WTC11 (cell line): ENCODE data around the gene RNASE12. TPM values are rescaled to one million over a fixed set of nuclear protein-coding genes. Genes with fewer than 3 reads are reported as not detected.
A peak's percentile ranks its signal among the peaks of the same experiment; 100 is the strongest.
"Not testable (repeated sequence)": the region's sequence is repeated elsewhere in the genome, so short reads cannot be mapped to it uniquely, and the experiment has no call there.

Experiments
- ATAC-seq: fragments of 200-7000 bp; cut with Tn5 transposase; 2 replicates; pipeline ENCODE4 v1.10.0; 2021; ENCODE audit warnings: mild to moderate bottlenecking, moderate library complexity
- CTCF ChIA-PET: fragments of 300-600 bp; sonication (Branson Sonifier 250); formaldehyde crosslinking; loops from one replicate; lab custom pipeline; 2021; ENCODE audit warnings: antibody characterized with exemption; lab: Charles Lee
- POLR2A ChIA-PET: fragments of 350-600 bp; sonication (Branson Sonifier 250); formaldehyde crosslinking; loops from one replicate; lab custom pipeline; 2021; ENCODE audit warnings: antibody characterized with exemption; lab: Charles Lee
- DNase-seq: peaks from one replicate; pipeline ENCODE4 v3.0.0; 2021; ENCODE audit warnings: low spot score
- H3K27ac Mint-ChIP-seq: 2 replicates; pipeline ENCODE4 v1.8.0; 2021; ENCODE audit warnings: mixed read lengths
- H3K27me3 Mint-ChIP-seq: 2 replicates; pipeline ENCODE4 v1.8.0; 2021; ENCODE audit warnings: low read depth, mild to moderate bottlenecking, moderate library complexity, mixed read lengths
- H3K36me3 Mint-ChIP-seq: 2 replicates; pipeline ENCODE4 v1.8.0; 2021; ENCODE audit warnings: mixed read lengths
- H3K4me1 Mint-ChIP-seq: 2 replicates; pipeline ENCODE4 v1.8.0; 2022; ENCODE audit warnings: mixed read lengths
- H3K4me3 Mint-ChIP-seq: 2 replicates; pipeline ENCODE4 v1.8.0; 2021; ENCODE audit warnings: mild to moderate bottlenecking, moderate library complexity, mixed read lengths
- H3K9me3 Mint-ChIP-seq: 2 replicates; pipeline ENCODE4 v1.8.0; 2021; ENCODE audit warnings: mixed read lengths
- CREM ChIP-seq: sonication (generic); formaldehyde crosslinking; IDR thresholded peaks from 2 replicates; pipeline ENCODE4 v1.8.1; 2022; ENCODE audit warnings: mild to moderate bottlenecking, missing genetic modification reagents, moderate library complexity
- ELF4 ChIP-seq: sonication (generic); formaldehyde crosslinking; IDR thresholded peaks from 2 replicates; pipeline ENCODE4 v1.8.1; 2022; ENCODE audit warnings: low read depth, mild to moderate bottlenecking, moderate library complexity, missing genetic modification reagents
- ETV6 ChIP-seq: sonication (generic); formaldehyde crosslinking; IDR thresholded peaks from 2 replicates; pipeline ENCODE4 v1.8.1; 2022; ENCODE audit warnings: mild to moderate bottlenecking, missing genetic modification reagents
- IRF2 ChIP-seq: sonication (generic); formaldehyde crosslinking; IDR thresholded peaks from 2 replicates; pipeline ENCODE4 v1.8.0; 2022; ENCODE audit warnings: low read depth, missing genetic modification reagents, borderline replicate concordance
- JUN ChIP-seq: sonication (generic); formaldehyde crosslinking; IDR thresholded peaks from 2 replicates; pipeline ENCODE4 v1.8.0; 2023; ENCODE audit warnings: mild to moderate bottlenecking, missing genetic modification reagents
- MYBL2 ChIP-seq: sonication (generic); formaldehyde crosslinking; IDR thresholded peaks from 2 replicates; pipeline ENCODE4 v1.8.1; 2023; ENCODE audit warnings: mild to moderate bottlenecking, moderate library complexity, missing genetic modification reagents
- OVOL2 ChIP-seq: fragments of 250-450 bp; sonication (Bioruptor Pico); IDR thresholded peaks from 2 replicates; pipeline ENCODE4 v1.9.0; 2021; ENCODE audit warnings: mild to moderate bottlenecking, borderline replicate concordance
- SP1 ChIP-seq: sonication (generic); formaldehyde crosslinking; conservative IDR thresholded peaks from 2 replicates; pipeline ENCODE4 v1.8.1; 2022; ENCODE audit warnings: missing genetic modification reagents
- TCF7 ChIP-seq: sonication (generic); formaldehyde crosslinking; IDR thresholded peaks from 2 replicates; pipeline ENCODE4 v1.8.0; 2022; ENCODE audit warnings: mild to moderate bottlenecking, low read depth, missing genetic modification reagents, moderate library complexity
- TEAD1 ChIP-seq: sonication (generic); formaldehyde crosslinking; IDR thresholded peaks from 2 replicates; pipeline ENCODE4 v1.8.0; 2022; ENCODE audit warnings: mild to moderate bottlenecking, missing genetic modification reagents
- TEAD4 ChIP-seq: sonication (generic); formaldehyde crosslinking; IDR thresholded peaks from 2 replicates; pipeline ENCODE4 v1.8.0; 2022; ENCODE audit warnings: mild to moderate bottlenecking, missing genetic modification reagents
- ZNF416 ChIP-seq: fragments of 250-450 bp; sonication (Bioruptor Pico); IDR thresholded peaks from 2 replicates; pipeline ENCODE4 v1.9.0; 2021; ENCODE audit warnings: mild to moderate bottlenecking, inconsistent platforms
- total RNA-seq: library from RNA; stranded (reverse); gene quantifications from 3 replicates; pipeline ENCODE4 v1.2.3, GENCODE V29; 2021
- TF ChIP-seq, protein P1 (sequence below): fragments of 250-450 bp; sonication (Bioruptor Pico); conservative IDR thresholded peaks from 2 replicates; pipeline ENCODE4 v1.9.0; 2021; ENCODE audit warnings: mild to moderate bottlenecking
- TF ChIP-seq, protein P2 (sequence below): sonication (generic); formaldehyde crosslinking; IDR thresholded peaks from 2 replicates; pipeline ENCODE4 v1.8.1; 2023; ENCODE audit warnings: mild to moderate bottlenecking, moderate library complexity, missing genetic modification reagents
- TF ChIP-seq, protein P3 (sequence below): fragments of 250-450 bp; sonication (Bioruptor Pico); IDR thresholded peaks from 2 replicates; pipeline ENCODE4 v1.9.0; 2021; ENCODE audit warnings: mild to moderate bottlenecking

RNASE12 gene
- total RNA-seq, 1 experiment from 2014 or later = not detected

DNA sequence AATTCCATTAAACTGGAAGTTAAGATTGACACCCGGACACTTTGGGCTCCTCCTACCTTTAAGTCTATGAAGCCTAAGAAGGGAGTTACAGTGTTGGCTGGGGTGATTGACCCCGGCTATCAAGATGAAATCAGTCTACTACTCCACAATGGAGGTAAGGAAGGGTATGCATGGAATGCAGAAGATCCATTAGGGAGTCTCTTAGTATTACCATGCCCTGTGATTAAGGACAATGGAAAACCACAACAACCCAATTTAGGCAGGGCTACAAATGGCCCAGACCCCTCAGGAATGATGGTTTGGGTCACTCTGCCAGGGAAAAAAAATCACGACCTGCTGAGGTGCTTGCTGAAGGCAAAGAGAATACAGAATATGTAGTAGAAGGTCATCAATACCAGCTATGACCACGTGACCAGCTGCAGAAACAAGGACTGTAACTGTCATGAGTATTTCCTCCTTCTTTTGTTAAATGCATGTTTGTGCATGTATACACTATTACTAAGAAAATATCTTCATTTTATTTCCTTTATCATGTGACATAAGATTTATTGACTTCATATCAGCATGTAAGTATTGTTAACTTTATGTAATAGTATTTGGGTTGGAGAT, 18.7 kb downstream of the RNASE12 start:
- DNase-seq, CTCF ChIA-PET, H3K4me3 Mint-ChIP-seq, H3K27me3 Mint-ChIP-seq, POLR2A ChIA-PET, ATAC-seq: not testable (repeated sequence)
- peaks cover 24% of the 10 kb centered on the region for H3K4me1 Mint-ChIP-seq
- H3K9me3 Mint-ChIP-seq = peaks cover 44% of the 10 kb centered on the region
- peak; percentile 44; the same call in 1 of the 2 replicates for TF ChIP-seq TEAD4 (CRISPR knock-in tag)
- peak; percentile 60; the same call in 1 of the 2 replicates for TF ChIP-seq TEAD1 (CRISPR knock-in tag)
- peaks cover 33% of the 10 kb centered on the region for H3K36me3 Mint-ChIP-seq
- peak overlapping the region; percentile 46 for H3K27ac Mint-ChIP-seq

DNA sequence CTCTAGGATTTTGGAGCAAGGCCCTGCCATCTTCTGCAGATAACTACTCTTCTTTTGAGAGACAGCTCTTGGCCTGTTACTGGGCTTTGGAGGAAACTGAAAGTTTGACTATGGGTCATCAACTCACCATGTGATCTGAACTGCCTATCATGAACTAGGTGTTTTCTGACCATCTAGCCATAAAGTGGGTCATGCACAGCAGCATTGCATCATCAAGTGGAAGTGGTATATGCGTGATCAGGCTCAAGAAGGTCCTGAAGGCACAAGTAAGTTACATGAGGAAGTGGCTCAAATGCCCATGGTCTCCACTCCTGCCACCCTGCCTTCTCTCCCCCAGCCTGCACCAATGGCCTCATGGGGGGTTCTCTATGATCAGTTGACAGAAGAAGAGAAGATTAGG, 20.5 kb downstream of the RNASE12 start:
- H3K4me3 Mint-ChIP-seq, ATAC-seq, DNase-seq, H3K27ac Mint-ChIP-seq, POLR2A ChIA-PET, CTCF ChIA-PET, H3K27me3 Mint-ChIP-seq: not testable (repeated sequence)
- peaks cover 38% of the 10 kb centered on the region for H3K36me3 Mint-ChIP-seq
- peaks cover 30% of the 10 kb centered on the region for H3K4me1 Mint-ChIP-seq
- peaks cover 48% of the 10 kb centered on the region for H3K9me3 Mint-ChIP-seq

DNA sequence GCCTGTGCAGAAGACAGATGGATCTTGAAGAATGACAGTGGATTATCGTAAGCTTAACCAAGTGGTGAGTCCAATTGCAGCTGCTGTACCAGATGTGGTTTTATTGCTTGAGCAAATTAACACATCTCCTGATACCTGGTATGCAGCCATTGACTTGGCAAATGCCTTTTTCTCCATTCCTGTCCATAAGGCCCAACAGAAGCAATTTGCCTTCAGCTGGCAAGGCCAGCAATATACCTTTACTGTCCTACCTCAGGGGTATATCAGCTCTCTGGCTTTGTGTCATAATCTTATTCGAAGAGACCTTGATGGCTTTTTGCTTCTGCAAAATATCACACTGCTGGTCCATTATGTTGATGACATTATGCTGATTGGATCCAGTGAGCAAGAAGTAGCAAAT, 21.3 kb downstream of the RNASE12 start:
- CTCF ChIA-PET, DNase-seq, H3K27me3 Mint-ChIP-seq, H3K27ac Mint-ChIP-seq, POLR2A ChIA-PET, H3K4me3 Mint-ChIP-seq, ATAC-seq: not testable (repeated sequence)
- peaks cover 29% of the 10 kb centered on the region for H3K4me1 Mint-ChIP-seq
- H3K36me3 Mint-ChIP-seq = peaks cover 38% of the 10 kb centered on the region
- peaks cover 48% of the 10 kb centered on the region for H3K9me3 Mint-ChIP-seq

DNA sequence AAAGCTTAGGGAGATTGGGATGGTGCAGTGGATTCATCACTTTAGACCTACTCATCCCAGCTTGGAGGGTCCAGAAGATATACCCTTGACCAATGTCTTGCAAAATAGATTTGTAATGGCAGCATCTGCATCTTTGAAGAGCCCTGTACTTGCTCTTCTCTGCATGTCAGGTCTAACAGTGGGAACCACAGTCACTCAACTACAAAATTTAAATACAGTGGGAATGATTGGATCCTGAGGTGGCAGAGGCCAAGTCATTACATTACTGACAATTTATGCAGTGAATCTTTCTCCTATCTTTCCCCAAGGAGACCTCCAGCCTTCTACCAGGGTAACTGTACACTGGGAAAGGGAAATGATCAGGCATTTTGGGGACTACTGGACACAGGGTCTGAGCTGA, 22.1 kb downstream of the RNASE12 start:
- Mint-ChIP-seq H3K9me3 (peaks cover 48% of the 10 kb centered on the region), H3K36me3 (peaks cover 38% of the 10 kb centered on the region), H3K27ac (no peak overlapping the region), H3K4me1 (peaks cover 37% of the 10 kb centered on the region), H3K4me3 (no peak overlapping the region), H3K27me3 (no peaks in the 10 kb centered on the region)
- TF ChIP-seq ETV6 (CRISPR knock-in tag) (no peak), ELF4 (no peak), IRF2 (CRISPR knock-in tag) (no peak), TEAD1 (CRISPR knock-in tag) (no peak), CREM (CRISPR knock-in tag) (no peak), TCF7 (no peak), ZNF416 (CRISPR knock-in tag) (no peak), OVOL2 (CRISPR knock-in tag) (no peak), MYBL2 (CRISPR knock-in tag) (no peak), SP1 (CRISPR knock-in tag) (no peak), JUN (CRISPR knock-in tag) (no peak)
- TF ChIP-seq, protein P1, sequence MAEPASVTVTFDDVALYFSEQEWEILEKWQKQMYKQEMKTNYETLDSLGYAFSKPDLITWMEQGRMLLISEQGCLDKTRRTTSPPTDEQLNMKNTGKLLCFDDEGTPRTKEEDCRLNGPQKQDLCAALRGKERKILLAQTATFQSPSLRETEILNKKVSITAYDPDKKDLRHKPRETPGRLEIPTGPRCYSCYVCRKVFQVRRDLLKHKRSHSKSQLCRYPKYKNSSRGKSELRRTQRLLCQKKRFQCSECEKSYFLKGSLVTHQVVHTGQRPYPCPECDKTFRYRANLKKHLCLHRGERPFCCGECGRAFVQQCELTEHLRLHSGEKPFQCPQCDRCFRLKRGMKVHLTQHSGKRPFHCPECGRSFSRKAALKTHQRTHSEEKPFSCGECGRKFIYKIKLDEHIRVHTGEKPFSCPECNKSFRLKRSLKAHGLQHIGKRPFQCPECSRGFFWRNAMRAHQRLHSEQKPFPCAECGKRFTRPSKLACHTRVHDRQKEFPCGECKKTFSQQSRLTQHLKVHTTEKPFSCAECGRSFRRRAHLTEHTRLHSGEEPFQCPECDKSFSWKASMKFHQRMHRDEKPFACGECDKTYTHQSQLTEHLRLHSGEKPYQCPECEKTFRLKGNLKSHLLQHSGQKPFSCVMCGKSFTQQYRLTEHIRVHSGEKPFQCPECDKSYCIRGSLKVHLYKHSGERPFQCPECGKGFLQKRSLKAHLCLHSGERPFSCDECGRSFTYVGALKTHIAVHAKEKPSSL = no peak
- TF ChIP-seq, protein P2, sequence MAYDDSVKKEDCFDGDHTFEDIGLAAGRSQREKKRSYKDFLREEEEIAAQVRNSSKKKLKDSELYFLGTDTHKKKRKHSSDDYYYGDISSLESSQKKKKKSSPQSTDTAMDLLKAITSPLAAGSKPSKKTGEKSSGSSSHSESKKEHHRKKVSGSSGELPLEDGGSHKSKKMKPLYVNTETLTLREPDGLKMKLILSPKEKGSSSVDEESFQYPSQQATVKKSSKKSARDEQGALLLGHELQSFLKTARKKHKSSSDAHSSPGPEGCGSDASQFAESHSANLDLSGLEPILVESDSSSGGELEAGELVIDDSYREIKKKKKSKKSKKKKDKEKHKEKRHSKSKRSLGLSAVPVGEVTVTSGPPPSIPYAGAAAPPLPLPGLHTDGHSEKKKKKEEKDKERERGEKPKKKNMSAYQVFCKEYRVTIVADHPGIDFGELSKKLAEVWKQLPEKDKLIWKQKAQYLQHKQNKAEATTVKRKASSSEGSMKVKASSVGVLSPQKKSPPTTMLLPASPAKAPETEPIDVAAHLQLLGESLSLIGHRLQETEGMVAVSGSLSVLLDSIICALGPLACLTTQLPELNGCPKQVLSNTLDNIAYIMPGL (CRISPR knock-in tag) = no peak
- TF ChIP-seq, protein P3, sequence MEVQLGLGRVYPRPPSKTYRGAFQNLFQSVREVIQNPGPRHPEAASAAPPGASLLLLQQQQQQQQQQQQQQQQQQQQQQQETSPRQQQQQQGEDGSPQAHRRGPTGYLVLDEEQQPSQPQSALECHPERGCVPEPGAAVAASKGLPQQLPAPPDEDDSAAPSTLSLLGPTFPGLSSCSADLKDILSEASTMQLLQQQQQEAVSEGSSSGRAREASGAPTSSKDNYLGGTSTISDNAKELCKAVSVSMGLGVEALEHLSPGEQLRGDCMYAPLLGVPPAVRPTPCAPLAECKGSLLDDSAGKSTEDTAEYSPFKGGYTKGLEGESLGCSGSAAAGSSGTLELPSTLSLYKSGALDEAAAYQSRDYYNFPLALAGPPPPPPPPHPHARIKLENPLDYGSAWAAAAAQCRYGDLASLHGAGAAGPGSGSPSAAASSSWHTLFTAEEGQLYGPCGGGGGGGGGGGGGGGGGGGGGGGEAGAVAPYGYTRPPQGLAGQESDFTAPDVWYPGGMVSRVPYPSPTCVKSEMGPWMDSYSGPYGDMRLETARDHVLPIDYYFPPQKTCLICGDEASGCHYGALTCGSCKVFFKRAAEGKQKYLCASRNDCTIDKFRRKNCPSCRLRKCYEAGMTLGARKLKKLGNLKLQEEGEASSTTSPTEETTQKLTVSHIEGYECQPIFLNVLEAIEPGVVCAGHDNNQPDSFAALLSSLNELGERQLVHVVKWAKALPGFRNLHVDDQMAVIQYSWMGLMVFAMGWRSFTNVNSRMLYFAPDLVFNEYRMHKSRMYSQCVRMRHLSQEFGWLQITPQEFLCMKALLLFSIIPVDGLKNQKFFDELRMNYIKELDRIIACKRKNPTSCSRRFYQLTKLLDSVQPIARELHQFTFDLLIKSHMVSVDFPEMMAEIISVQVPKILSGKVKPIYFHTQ (CRISPR knock-in tag) = no peak
- ATAC-seq (no peak), DNase-seq (no peak)
- POLR2A ChIA-PET = no interaction called here
- CTCF ChIA-PET = no interaction called here
